ENCODE data around the gene ATF2.

Gene ATF2

DNA sequence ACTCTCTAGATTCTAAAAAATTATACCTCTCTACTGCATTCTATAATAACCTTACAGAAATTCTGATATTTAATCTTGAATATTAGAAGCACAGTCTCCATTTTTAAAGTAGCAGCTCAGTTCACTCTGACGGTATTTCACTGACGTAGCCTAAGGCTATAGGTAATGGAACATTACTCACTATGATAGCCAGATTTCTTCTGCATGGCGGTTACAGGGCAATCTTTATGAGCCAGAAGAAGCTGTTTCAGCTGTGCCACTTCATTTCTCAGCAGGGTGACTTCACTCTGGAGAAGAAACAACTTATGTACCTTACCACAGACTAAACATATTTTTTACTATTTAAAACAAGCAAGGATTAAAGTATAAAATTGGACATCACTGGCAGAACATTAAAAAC lies 87.5 kb downstream of the ATF2 start:
- DNase-seq (ENCODE audit: low read depth in 2 of 2) = no peak

DNA sequence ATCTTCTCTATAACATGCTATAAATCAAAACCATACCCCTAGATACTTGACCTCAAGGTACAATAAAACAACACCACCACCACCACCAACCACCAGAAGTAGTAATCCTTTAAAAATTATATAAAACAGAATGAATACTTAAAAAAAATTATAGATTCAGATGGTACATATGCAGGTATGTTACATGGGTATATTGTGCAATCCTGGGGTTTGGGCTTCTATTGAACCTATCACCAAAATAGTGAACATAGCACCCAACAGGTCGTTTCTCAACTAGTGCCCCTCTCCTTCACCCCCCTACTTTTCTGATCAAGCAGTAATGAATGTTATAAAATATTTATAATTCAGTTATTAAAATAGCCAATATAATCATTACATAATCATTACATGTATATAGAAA lies 91.7 kb downstream of the ATF2 start:
- DNase-seq (ENCODE audit: low read depth in 2 of 2) = no peak

DNA sequence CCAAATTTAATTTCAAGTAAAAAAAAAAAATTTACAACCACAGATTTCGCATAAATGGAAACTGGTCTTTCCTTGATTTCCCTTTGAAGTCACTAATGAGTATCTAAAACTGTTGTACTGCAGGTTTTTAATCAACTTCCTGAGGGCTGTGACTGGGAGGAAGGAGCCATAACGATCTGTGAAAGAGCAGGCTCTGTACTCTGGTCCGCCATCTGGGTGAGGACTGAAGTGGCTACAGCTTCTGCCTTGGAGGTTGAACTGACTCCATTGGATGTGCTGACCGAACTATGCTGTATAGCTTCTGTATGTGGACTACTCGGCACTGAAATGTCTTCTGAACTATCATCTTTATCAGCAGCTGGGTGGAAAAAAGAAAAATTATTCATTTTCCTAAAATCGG lies 93.5 kb downstream of the ATF2 start:
- DNase-seq (ENCODE audit: low read depth in 2 of 2) = no peak

DNA sequence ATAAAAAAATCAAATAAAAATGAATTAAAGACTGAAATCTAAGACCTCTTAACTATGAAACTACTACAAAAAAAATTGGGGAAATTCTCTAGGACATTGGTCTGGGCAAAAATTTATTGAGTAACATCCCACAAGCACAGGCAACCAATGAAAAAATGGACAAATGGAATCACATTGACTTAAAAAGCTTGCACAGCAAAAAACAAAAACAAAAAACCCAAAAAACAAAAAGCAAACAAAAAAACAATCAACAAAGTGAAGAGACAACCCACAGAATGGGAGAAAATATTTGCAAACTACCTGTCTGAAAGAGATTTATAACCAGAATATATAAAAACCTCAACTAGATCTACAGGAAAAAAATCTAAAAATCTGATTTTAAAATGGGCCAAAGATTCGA lies 99.5 kb downstream of the ATF2 start:
- DNase-seq (ENCODE audit: low read depth in 2 of 2) = no peak

DNA sequence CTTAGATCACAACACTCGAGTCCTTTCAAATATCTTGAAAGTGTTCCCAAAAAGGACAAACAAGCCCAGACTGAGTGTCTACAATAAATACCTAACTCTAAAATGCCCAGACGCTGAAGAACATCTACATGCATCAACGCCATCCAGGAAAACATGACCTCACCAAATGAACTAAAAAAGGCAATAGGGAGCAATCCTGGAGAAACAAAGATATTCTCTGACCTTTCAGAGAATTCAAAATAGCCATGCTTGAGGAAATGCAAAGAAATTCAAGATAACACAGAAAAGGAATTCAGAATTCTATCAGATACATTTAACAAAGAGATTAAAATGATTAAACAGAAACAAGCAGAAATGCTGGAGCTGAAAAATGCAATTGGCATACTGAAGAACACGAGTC lies 101.6 kb downstream of the ATF2 start:
- DNase-seq (ENCODE audit: low read depth in 2 of 2) = no peak

DNA sequence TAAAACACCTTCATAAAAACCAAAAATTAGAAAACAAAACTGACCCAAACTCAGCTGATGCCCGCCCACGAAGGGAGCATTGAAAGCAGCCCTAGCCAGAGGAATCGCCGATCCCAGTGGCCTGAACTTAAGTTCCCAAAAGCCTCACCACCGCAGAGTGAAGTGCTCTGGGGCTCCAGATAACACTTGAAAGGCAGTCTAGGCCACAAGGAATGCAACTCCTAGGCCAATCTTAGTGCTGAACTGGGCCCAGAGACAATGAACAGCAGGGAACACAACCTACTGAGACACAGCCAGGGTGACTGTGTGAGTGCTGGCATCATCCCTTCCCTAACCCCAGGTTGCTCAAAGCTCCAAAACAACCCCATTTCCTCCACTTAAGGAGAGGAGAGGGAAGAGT lies 103.2 kb downstream of the ATF2 start:
- DNase-seq (ENCODE audit: low read depth in 2 of 2) = no peak

DNA sequence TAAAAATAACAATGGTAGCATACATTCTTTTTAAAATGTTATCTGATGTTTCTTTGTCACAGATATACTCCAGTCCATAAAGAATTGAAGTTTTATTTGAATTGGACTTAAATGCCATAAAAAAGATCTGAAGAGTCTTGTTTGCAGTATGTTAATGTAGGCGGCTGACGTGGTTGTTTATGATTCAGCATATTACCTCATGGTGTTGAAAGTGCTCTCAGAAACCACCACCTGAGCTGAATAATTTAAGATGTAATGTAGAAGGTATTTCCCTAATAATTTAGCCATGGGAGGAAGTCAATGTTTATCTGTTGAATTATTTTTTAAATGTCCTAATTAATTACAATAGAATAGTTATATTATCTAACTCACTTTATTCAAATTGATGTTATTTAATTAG lies 104.3 kb downstream of the ATF2 start:
- DNase-seq (ENCODE audit: low read depth in 2 of 2) = no peak

DNA sequence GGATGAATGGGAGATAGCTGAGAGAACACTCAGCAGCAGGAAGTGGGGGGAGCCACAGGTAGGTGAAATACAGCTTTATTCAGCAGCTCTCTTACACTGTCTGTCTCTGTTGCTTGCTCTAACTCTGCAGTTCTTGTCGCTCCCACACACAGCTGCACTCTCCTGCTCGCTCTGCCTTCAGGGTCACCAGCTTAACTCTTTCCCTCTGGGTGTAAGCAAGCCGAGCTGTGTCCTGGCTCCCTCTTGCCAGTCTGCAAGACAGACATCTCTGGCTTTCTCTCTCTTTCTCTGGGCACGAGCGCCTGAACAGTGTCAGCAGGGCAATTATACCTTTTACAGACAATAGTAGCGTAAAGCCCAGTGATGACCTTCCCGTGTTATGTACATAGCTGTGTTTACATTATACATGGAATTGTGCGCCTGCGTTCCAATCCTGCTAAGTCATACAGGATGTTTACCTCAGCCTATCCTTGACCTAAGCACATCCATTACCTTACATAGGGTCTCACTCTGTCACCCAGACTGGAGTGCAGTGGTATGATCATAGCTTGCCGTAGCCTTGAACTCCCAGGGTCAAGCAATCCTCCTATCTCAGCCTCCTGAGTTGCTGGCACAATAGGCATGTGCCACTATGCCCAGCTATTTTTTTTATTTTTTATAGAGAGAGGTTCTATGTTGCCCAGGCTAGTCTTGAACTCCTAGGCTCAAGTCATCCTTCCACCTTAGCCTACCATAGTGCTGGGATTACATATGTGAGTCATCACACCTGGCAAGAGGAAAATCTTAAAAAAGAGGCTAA lies 105.0 kb downstream of the ATF2 start:
- DNase-seq (ENCODE audit: low read depth in 2 of 2) = no peak

DNA sequence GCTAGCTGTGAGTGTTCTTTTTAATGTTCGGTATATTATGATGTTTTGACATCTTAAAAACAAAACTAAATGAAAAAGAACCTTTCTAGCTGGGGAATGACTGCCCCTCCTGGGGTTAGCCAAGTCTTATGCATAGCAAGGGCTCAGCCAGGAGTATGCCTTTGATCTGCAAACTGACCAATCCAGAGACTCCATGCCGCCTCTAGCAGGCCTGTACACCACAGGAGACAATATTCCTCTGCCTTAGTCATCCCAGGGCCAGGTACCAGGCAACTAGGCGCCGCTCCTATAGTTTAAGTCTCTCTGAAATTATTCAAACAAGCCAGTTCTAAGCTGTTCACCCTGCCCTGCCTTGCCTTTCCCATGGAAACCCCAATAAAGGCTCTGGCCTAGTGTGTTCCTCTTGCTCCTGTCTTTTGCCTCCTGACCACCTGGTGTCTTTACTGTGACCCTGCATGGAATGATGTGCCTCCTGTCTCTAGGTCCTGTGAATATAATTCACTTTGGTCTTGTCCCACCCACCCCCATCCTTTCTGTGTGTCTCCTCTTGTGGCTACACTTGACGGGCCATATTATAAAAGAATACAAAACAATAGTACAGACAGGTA lies 110.8 kb downstream of the ATF2 start:
- no peak for DNase-seq (ENCODE audit: low read depth in 2 of 2)

DNA sequence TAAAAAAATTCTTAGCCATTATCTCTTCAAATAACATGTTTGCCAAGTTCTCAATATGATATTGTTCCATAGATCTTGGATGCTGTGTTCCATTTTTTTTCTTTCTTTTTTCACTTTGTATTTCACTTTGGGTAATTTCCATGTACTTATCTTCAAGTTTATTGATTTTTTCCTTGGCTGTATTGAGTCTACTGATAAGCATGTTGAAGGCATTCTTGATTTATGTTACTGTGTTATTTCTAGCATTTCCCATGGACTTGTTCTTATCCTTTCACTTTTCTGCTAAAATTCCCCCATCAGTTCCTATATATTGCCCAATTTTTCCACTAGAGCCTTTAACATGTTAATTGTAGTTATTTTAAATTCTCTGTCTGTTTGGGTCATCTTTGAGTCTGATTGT lies 112.0 kb downstream of the ATF2 start:
- DNase-seq (ENCODE audit: low read depth in 2 of 2) = no peak

DNA sequence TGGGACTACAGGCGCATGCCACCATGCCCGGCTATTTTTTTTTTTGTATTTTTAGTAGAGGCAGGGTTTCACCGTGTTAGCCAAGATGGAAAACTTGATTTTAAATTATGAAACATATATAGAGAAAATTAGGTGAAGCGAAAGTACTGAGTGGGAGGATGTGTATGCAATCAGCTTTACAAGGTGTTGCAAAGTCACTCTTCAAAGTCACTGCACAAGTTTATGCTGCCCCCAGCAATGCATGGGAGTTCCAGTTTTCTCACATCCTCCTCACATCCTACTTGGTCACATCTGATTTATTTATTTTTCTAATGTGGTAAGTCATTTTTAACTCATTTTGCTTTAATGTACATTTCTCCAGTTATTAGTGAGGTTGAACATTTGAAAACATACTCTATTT lies 113.7 kb downstream of the ATF2 start:
- DNase-seq (ENCODE audit: low read depth in 2 of 2) = no peak

DNA sequence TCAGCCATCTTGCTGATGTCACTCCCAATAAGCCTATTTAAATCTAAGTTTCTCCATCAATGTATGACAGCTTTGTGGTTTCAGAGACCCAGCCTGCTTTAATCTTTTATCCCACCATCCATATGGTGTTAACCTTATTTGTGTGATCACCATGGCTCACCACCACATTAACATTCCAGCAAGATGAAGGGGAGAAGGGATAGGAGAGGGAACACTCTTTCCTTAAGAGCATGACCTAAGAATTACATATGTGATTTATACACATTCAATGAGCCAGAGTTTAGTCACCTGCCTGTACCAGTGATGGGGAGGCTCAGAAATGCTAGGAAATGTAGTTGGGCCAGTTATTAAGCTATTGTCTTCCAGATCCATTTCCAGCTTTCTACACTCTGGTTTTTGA lies 118.3 kb downstream of the ATF2 start:
- DNase-seq (ENCODE audit: low read depth in 2 of 2) = no peak

DNA sequence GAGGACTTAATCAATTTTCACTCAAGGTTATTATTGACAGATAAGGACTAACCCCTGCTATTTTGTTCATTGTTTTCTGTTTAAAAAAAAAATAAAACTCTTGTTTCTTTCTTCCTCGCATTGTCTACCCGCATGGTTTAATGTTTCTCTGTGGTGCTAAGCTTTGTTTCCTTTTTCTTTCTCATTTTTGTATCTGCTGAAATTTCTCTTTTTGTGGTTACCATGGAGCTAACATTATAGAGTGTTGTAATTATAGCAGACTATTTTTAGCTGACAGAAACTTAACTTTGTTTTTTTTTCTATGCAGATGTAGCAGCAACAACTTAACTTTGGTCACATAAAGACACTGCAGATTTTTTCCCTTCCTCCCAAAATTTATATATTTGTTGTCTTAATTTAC lies 119.7 kb downstream of the ATF2 start:
- DNase-seq (ENCODE audit: low read depth in 2 of 2) = no peak

DNA sequence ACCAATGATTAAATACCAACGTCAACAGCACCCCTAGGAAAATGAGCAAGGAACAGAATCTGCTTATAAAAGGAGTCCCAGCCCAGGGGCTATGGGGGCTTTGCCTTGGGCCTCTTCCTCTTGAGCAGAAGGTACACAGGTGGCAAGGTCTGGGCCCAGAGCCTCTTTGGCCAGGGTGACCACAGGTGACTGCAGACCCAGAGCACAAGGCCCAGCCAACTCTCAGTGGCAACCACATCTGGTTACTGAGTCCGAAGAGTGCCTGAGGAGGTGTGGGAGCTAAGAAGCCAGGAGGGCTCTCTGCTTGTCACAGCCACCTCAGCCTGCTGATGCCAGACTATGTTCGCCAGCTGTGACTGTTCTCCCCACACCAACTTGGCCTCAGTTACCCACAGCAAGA lies 128.5 kb downstream of the ATF2 start:
- no peak for DNase-seq (ENCODE audit: low read depth in 2 of 2)

DNA sequence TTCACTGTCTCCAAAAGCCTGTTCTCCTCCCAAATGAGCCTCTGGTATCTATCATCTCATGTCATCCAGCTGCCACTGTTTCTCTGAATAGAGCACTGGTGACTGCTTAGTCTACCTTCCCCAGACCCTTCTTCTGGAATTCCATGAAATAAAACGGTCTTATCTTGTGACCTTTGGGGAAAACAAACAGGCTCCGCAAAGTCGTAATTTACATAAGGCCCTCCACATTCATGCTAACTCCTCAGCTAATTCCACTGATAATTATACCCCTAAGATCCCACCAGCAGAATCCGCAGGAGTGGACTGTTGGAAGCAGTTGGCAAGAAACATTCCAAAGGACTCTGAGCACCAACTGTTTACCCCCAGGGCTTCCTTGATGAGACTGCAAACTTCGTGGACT lies 129.0 kb downstream of the ATF2 start:
- DNase-seq (ENCODE audit: low read depth in 2 of 2) = no peak

DNA sequence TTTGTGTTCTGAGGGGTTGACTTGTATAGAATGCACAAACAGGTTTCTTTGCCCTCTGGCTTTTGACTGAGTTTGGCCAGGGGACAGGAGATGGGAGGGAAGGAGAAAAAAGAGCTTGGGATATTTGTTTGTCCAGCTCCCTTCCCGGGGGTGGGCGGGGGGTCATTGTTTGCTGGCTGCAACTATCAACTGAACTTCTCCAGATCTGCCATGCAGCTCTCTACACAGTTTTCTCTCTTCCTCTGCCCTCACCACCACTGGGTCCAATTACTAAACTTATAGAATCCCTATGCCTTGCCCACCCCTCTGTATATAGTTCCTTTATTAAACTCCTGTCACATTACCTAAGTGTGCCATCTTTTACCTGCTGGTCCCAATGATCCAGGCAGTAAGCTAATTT lies 130.1 kb downstream of the ATF2 start:
- no peak for DNase-seq (ENCODE audit: low read depth in 2 of 2)

DNA sequence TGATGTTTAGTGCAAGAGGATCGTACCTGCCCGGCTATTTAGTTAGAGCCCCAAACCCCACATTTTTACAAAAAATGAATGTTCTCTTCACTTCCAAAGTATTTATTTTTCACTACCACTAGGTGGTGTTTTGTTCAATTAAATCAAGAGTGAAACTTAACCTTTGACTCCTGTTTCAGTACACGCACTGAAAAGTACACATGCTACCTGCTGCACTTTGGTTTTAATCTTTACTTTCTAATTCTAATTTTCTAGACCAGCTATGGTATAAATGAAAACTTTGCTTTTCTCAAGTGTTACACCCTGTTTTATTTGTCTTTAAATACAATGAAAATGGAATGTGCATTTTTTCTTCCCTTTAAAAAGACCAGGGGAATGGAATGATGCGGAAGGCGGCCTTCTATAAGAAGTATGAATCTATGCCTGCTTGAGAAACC lies 131.4 kb downstream of the ATF2 start:
- no peak for DNase-seq (ENCODE audit: low read depth in 2 of 2)

DNA sequence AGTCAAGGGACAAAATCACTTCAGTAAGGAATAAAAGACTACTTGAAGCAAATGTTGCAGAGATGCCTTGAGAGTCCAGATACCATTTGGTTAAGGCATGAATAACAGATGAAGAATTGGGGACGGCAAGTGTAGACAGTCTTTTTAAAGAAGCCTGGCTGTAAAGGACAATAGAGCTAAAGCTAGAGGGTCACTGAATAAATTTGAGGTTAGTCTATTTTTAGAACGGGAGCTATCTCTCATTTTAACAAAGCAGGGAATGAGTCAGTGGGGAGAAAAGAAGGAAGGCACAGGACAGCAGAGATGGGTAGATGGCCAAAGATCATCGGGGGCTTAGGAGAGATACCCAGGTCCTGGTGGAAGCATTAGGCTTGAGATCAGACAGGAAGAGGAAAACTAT lies 132.2 kb downstream of the ATF2 start:
- DNase-seq (ENCODE audit: low read depth in 2 of 2) = no peak

DNA sequence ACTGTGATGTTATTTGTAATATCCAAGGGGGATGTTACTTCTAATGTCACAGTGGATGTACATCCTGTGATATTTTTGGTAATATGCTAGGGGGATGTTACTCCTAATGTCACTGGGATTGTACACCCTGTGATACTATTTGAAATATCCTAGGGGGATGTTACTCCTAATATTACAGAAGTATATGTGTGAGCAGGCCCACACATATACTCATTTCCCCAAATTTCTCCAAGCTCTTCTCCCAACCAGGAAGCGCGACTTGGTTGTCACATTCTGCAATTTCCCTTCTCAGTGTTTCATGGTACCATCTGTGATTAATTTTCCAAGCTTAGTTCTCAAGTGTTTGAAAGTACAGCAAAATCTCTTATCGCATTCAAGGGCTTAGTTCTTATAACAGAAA lies 133.3 kb downstream of the ATF2 start:
- no peak for DNase-seq (ENCODE audit: low read depth in 2 of 2)

DNA sequence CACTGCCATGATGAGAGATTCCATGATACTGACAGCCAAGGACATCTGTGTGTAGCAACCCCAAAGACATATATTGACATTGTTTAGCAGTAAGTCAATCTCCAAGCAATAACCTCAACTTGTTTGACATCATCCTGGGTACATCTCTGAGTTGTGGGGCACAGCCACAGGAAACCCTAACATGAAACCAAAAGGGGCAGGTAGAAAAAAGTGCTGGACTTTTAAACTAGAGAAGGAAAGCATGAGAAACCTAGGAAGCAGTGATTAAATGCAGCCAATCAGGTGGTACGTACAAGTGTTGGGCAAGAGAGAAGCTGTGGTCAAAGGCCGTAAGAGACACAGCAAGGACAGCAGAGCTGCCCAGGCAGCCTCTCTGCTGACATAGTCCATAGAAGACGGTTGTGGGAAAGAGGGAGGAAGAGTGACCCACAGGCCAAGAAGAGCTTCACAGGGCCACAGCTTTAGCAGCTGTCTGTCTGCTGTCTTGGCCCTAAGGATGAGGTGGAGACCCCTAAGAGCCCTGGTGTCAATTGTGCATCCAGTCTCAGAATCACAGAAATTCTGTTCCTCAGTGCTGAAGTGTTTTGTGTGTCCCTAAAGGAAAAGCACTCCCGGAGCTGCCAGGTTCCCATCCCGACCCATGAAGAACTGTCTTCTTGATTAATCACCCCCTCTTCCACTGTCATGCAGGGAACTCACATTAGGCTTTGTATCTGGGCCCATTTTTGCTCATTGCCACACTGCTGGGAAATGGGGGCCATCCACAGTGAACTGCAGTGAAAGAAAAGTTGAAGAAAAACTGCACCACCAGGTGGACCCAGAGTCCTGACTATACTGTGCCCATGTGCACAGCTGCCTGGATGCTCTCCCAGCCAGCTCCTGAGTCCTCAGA lies 137.4 kb downstream of the ATF2 start:
- no peak for DNase-seq (ENCODE audit: low read depth in 2 of 2)

DNA sequence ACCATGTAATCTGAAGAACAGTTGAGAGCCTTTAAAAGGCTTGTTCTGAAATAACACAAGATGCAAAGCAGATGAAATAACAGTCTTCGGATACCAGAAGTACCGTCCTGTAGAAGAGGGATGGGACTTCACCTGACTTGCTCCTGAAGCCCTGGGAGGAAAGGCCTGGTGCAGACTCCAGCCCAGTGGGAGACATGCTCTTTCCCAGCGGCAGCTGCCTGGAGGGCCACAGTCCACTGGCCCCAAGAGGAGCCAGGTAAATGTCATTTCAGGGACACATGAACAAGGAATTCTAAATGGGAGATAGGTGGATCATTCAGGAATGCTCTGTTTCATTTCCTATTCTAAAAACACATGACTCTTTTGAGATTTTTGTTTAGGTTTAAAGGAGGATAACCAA lies 140.2 kb downstream of the ATF2 start:
- DNase-seq (ENCODE audit: low read depth in 2 of 2) = no peak

DNA sequence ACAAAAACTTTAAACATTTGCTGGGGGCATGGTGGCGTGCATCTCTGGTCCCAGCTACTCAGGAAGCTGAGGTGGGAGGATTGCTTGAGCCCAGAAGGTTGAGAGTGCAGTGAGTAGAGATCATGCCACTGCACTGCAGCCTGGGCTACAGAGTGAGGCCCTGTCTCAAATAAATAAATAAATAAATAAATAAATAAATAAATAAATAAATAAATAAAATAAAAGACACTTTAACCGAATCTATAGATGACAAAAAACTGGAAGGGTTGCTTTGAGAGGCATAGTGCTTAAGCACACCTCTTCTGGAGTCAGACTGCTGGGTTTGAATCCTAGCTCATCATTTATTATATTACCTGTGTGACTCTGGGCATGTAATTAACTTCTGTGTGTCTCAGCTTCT lies 141.6 kb downstream of the ATF2 start:
- DNase-seq (ENCODE audit: low read depth in 2 of 2) = no peak

DNA sequence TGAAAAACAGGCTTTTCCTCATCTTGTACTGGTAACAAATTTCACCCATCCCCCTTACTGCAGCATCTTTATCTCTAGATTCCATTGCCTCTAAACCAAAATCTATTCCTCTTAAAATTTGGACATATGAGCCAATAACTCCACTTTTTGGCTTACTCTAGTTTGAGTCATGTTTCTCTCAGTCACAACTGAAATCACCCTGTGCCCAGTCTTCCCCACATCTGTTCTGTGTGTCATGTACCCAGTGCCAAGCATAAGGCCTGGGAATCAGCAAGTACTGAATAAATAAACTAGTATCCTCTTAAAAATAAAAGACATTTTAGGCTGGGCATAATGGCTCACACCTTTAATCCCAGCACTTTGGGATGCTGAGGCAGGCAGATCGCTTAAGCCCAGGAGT lies 142.1 kb downstream of the ATF2 start:
- no peak for DNase-seq (ENCODE audit: low read depth in 2 of 2)
